Bronchial epithelial cell (primary cell): ENCODE results near the gene XRN2. TPM values are rescaled to one million over a fixed set of nuclear protein-coding genes. Genes with fewer than 3 reads are reported as not detected.

Source experiments
- DNase-seq: peaks from one replicate; pipeline ENCODE4 v3.0.0-alpha.2; 2010; ENCODE audit warnings: low read depth
- FAIRE-seq: peaks from 2 replicates; lab custom pipeline; 2011; peaks lifted over from hg19 to GRCh38; lab: Jason Lieb, UNC
- H3K27me3 ChIP-seq: 2 replicates; pipeline ENCODE4 v1.5.1; 2011; ENCODE audit warnings: low read length; ENCODE audit not compliant: control insufficient read depth, insufficient read depth
- H3K36me3 ChIP-seq: 2 replicates; pipeline ENCODE4 v1.5.1; 2011; ENCODE audit warnings: low read length; ENCODE audit not compliant: control insufficient read depth, insufficient read depth
- H3K4me3 ChIP-seq: 2 replicates; pipeline ENCODE4 v1.5.1; 2011; ENCODE audit warnings: mild to moderate bottlenecking, low read depth, low read length, control low read depth
- total RNA-seq: library from RNA; depleted of rRNA; stranded (reverse); fragments of >200 nt; gene quantifications from 2 replicates; pipeline ENCODE4 v1.2.1, GENCODE V29; 2014
- TF ChIP-seq, protein P1 (sequence below): IDR thresholded peaks from 2 replicates; pipeline ENCODE4 v1.5.1; 2011; ENCODE audit warnings: mild to moderate bottlenecking, moderate library complexity, low read length, control low read depth, inconsistent platforms; ENCODE audit not compliant: insufficient read depth, severe bottlenecking

Gene XRN2
- total RNA-seq, 1 donor from 2014 or later, result 78.2 TPM

DNA sequence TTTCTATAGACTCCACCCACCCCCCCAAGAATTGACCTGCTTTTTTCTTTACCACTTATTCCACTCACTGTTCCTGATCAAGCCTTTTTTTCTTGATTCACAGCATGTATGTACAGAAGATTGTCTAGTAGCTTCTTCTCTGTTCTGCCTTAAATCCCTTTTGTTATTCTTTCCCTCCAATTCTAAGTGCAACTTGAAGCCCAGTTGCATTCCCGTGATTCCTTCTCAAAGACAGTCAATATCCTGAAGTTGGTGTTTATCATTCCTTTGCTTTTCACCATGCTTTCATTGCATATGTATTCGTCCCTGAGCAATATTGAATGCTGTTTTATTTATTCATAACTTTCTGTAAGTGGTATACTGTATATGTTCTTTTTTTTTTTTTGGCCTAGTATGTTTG is 21.0 kb downstream of the XRN2 start:
- no peak for FAIRE-seq
- TF ChIP-seq, protein P1, sequence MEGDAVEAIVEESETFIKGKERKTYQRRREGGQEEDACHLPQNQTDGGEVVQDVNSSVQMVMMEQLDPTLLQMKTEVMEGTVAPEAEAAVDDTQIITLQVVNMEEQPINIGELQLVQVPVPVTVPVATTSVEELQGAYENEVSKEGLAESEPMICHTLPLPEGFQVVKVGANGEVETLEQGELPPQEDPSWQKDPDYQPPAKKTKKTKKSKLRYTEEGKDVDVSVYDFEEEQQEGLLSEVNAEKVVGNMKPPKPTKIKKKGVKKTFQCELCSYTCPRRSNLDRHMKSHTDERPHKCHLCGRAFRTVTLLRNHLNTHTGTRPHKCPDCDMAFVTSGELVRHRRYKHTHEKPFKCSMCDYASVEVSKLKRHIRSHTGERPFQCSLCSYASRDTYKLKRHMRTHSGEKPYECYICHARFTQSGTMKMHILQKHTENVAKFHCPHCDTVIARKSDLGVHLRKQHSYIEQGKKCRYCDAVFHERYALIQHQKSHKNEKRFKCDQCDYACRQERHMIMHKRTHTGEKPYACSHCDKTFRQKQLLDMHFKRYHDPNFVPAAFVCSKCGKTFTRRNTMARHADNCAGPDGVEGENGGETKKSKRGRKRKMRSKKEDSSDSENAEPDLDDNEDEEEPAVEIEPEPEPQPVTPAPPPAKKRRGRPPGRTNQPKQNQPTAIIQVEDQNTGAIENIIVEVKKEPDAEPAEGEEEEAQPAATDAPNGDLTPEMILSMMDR, result no peak
- no peak for DNase-seq
- Histone ChIP-seq H3K27me3 (no peaks in the 10 kb centered on the region), H3K36me3 (no peaks in the 10 kb centered on the region), H3K4me3 (no peak overlapping the region)

DNA sequence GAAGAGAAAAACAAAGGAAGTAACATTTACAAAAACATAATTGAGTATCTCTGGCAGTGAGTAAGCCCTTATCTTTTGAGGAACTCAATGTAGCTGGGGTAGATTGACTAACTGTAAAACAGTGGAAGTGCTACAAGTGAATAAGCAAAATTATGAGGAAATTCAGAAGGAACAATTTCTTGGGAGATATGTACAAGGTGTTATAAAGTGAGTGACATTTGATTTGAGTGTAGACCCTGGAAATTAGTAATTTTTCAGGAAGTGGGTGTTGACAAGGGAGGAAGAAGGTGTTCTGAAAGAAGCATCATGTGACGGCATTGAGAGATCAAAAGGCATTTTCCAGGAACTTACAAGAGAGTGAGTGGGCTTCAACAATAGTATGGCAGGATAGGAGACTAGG is 22.2 kb downstream of the XRN2 start:
- FAIRE-seq, result no peak
- TF ChIP-seq, protein P1, result no peak
- H3K4me3 ChIP-seq, result no peak overlapping the region
- peak; percentile 18 for DNase-seq
- no peaks in the 10 kb centered on the region for H3K36me3 ChIP-seq
- no peaks in the 10 kb centered on the region for H3K27me3 ChIP-seq

DNA sequence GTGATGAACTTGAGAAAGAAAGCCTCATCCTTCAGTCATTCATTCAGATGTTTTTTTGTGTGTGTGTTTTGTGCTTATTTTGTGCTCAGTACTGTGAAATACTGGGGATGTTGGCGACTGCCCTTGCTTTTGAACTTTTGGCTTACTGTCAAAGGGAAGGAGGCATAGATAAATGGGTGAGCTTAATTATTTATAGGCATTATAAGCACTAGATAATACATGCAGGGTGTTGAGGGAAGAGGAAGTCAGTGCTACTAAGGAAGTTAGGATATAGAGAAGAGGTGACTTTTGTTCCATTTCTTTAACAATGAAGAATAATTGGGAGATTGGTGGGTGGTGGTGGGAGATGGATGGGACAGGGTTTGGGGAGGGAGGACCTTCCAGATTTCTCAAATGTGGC is 23.6 kb downstream of the XRN2 start:
- DNase-seq (no peak), FAIRE-seq (no peak)
- H3K4me3 ChIP-seq, result no peak overlapping the region
- H3K27me3 ChIP-seq, result no peaks in the 10 kb centered on the region
- TF ChIP-seq, protein P1, result no peak
- H3K36me3 ChIP-seq, result no peaks in the 10 kb centered on the region

DNA sequence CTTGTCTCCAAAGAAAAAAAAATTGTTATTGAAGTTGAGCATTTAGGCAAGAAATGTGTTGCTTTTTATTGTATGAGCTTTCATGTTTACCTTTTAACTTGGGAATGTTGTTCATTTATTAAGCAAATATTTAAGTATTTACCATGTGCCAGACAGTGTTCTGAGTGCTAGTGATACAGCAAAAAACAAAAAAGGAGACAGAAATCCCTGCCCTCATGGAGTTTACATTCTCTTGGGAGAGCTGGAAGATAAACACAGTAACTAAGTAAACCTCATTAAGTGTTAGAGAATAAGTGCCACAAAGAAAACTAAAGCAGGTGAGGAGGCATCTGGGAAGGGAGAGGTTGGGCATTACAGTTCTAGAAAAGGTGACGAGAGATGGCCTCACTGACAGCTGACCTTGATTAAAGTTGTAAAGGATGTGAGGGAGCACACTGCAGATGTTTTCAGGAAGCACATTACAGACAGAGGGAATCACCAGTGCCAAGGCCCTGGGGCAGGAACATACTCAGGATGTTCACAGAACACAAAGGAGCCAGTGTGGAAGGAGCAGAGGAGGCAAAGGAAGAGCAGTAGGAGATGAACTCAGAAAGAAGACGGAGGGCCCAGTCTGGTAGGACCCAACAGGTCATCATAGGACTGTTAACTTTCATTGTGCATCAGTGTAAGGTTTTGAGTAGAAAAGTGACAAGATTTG is 33.5 kb downstream of the XRN2 start:
- no peak overlapping the region for H3K4me3 ChIP-seq
- TF ChIP-seq, protein P1, result no peak
- DNase-seq (no peak), FAIRE-seq (no peak)
- peaks cover 15% of the 10 kb centered on the region for H3K36me3 ChIP-seq
- no peaks in the 10 kb centered on the region for H3K27me3 ChIP-seq

DNA sequence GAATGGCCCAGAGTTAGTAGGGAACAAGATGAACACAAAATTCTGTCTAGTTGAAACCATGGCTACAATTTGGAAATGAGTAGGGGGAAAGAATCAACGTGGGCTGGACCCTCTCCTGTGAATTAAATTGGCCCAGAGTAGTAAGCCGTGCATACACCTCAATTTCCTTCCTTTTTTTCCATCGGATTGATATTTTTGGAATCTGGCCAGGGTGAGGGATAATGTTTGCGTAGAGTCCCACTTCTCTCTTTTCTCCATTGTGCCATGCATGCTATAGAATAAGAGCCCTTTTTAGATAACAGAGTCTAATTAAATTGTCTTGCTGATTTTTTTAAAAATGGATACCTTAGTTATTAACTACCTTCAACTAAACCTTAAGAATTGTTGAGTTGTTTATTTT is 35.2 kb downstream of the XRN2 start:
- TF ChIP-seq, protein P1, result no peak
- Histone ChIP-seq H3K4me3 (no peak overlapping the region), H3K36me3 (peaks cover 15% of the 10 kb centered on the region), H3K27me3 (no peaks in the 10 kb centered on the region)
- no peak for FAIRE-seq
- no peak for DNase-seq

DNA sequence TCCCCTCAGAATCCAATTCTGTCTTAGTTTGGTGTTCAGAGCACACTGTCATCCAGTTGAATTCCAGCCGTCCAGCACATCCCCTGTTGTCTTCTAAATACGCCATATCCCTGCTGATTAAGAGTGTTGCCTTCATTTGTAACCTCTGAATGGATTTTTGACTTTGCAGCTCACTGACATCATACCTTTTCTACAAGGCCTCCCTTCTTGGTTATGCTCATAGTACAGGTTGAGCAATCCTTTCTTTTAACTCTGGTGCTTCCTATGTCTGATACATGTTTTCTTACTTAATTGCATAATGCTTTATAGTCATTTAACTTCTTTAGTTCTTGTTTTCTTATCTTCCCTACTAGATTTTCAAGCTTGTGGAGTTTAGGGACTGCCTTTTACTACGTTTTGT is 36.4 kb downstream of the XRN2 start:
- DNase-seq (peak; percentile 8), FAIRE-seq (no peak)
- no peaks in the 10 kb centered on the region for H3K27me3 ChIP-seq
- H3K36me3 ChIP-seq, result peaks cover 13% of the 10 kb centered on the region
- TF ChIP-seq, protein P1, result no peak
- no peak overlapping the region for H3K4me3 ChIP-seq
